NCI-H345 treated with DMSO at 0.1 percent for 48 hours (cell line): ENCODE measurements around the gene DPH7.
"Not testable (repeated sequence)": the region's sequence is repeated elsewhere in the genome, so short reads cannot be mapped to it uniquely, and the experiment has no call there.

Experiments used
- DNase-seq: peaks from one replicate; lab custom pipeline; 2025; ENCODE audit not compliant: unreplicated experiment; lab: John Stamatoyannopoulos, UW

DPH7 gene

DNA sequence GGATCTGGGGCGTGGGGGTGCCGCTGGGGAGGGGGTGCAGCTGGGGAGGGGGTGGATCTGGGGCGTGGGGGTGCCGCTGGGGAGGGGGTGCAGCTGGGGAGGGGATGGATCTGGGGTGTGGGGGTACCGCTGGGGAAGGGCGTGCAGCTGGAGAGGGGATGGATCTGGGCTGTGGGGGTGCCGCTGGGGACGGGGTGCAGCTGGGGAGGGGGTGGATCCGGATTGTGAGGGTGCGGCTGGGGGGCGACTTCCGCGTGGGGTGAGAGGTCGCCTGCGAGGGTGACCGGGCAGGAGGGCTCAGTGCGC is 27.8 kb downstream of the DPH7 start:
- not testable (repeated sequence) for DNase-seq

DNA sequence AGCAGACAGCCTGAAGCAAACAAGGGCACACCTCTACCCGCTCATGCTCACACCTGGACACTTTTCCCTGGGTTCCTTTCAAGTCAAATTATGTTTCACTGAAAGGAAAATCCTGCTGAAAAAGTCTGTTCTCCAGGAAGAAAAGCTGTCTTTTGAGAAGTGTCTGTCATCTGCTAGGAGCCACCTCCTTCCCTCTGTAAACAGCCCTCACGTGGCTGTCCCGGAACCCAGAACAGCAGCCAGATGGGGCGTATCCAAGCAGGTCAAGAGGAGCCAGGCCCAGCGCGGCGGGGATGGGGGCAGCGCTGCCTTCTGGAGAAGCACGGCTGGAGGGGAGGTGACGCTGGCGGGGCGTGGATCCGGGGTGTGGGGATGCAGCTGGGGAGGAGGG is 28.5 kb downstream of the DPH7 start, which contains the start of gene PNPLA7:
Gene PNPLA7 (minus strand): TSS at position 172 of the 391 bp plus-strand sequence. CDS start 205 bp downstream, outside the sequence.
- DNase-seq, result peak; percentile 50

DNA sequence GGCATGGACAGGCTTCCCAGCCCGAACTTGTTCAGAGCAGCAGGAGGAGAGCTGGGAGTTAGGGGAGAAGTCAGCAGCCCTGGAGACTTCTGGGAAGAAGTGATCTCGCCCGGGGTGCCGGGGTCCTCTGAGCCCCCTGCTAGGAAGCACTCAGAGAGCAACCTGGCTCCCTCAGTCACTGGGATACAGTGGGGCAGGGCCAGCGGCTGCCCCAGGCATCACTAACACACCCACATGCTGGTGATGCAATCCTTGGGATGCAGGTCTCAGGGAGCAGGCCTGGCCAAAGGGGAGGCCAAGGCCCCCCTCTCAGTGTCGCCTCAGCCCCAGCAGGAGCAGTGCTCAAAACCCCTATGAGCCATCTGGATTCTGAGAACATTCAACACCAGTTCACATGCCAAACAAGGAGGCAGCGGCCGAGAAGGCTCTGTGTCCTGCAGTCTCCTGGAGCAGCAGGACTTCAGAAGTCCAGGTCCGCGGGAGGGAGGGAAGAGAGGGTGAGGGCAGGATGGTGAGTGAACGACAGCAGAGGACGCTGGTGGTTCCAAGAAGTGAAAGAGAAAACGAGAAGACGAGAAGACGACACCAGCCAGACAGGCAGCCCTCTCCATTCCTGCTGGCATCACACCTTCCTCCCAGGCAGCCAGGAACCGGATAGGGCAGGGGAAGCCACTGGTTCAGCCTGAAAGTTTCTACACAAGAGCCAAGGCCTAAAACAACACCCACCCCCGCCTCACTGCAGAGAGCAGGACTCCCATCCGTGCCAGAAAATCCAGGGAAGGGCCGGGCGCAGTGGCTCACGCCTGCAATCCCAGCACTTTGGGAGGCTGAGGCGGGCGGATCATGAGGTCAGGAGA is 30.8 kb downstream of the DPH7 start:
- DNase-seq, result no peak

DNA sequence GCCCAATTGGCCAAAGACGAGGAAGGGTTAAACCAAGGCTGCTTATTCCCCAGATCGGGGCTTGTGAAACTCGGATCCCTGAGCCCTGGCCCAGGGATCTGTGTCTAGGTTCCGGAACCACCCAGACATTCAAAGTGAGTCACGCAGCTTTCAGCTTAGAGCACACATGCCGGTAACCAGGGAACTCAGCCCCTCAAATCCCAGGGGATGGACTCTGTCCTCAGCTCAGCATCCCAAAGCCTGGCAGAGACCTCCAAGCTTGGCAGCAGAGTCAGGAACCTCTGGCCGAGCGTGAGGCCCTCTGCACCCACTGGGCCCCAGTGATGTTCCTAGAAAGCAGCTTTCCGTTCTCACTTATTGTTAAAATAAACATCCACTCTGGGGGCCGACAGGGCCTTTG is 33.6 kb downstream of the DPH7 start:
- no peak for DNase-seq

DNA sequence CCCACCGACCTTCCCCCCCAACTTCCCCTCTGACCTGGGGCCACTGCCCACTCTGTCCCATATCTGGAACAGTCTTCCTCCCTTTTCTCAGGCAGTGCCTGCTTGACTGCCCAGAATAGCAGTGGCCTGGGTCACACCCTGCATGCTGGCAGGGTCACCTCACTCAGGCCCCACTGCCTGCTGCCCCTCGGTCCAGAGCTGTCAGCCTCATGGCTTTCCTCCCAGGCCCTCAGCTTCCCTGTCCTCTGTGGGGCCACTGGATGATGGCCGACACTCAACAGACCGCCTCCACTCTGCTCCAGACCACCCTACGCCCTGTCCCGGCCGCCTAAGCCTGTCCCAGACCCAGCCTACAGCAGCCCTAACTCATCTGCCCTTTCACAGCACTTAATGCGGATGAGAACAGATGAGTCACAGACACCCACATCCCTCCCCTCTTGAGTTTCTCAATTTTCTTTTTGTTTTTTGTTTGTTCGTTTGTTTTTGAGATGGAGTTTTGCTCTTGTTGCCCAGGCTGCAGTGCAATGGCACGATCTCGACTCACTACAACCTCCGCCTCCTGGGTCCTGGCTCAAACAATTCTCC is 34.5 kb downstream of the DPH7 start:
- DNase-seq, result no peak

DNA sequence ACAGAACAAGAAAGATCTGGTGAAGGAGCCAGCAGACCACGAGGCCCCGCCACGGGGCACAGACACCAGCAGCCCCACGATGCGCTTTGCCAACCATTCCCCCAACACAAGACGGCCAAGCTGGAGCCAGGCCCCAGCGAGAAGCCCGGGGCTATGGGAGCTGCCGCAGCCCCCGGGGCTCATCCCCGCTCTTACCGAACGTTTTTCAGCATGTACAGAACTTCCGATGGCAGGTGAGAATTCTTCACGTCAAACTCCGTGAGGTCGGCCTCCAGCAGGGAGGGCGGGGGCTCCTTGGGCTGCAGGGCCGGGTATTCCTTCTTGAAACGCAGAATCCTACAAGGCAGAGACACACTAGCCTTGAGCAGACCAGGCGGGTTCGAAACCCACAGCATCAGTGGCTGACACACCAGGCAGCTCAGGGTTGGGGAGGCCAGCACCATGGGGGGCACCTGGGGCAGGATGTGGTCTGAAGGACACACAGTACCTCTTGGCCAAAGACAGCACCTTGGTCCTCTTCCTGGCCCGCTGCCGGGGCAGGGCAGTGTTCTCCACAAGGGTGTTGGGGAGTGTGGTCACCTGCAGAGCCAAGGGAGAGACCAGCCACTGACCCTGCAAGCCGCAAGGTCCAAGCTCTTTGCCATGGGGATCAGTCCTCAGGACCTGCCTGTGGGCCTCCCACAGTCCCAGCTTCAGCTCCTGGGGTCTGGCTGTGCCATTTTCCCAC is 35.3 kb downstream of the DPH7 start:
- DNase-seq, result no peak

DNA sequence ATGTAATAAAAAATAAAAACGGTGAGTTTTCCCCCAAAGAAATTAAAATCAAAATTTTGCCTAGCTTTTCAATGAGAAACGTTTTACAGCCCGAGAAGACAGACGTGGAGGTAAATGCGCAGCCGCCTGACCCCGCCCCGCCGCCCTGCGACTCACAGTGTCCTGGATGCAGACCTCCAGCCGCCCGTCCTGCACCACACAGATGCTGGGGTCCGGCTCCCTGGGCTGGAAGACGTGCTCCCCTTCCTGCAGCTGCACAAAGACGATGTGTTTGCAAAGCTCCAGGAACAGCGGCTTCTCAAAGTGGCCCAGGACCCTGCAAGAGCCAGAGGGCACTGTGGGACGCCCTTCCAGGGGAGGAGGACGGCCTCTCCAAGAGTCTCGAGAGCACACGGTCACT is 36.2 kb downstream of the DPH7 start:
- no peak for DNase-seq

DNA sequence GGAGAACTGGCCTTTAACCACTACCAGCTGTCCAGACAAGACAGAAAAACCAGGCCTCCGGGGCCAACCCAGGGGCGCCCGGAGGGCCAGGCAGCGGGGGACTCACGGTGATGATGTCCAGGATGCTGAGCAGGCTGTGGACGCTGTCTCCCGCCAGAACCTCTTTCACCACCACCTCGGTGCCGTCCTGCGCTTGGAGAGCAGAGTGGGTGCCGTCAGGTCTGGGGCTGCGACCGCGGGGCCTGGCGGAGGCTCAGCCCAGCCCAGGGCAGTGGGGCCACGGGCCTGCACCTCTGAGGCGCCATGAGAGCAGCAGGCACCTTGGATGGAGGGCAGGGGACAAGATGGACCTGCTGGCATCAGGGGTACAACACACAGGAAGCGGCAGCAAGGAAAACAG is 38.2 kb downstream of the DPH7 start:
- no peak for DNase-seq

DNA sequence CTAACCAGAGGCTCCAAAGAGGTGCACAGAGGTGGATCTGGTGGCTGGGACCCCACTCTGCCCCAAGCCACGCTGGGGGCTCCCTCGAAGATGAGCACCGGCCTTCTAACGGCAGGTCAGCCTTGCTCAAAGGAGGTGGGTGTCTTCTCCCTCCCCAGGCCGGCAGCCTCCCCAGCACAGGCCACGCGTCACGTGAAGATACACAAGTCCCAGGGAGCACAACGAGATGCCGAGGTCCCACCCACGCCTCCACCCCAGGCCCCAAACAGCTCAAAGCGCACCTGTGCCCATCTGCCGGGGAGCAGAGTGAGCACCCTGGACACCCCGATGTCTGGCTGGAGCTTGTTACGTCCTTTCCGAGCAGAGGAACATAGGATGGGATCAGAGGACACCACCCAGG is 40.7 kb downstream of the DPH7 start:
- DNase-seq, result no peak

DNA sequence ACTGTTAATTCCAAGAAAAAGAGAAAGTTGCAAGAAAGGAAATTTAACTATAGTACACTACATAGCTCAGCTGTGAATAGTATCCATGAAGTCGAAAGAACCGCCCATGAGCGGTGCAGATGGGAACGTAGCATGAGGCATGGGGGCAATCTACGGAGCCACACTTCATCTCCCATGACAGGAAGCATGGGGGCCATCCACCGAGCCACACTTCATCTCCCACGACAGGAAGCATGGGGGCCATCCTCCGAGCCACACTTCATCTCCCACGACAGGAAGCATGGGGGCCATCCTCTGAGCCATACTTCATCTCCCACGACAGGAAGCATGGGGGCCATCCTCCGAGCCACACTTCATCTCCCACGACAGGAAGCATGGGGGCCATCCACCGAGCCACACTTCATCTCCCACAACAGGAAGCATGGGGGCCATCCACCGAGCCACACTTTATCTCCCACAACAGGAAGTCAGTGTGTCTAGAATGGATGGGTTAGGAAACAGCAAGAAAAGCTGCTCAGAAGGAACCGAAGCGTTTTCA is 42.1 kb downstream of the DPH7 start:
- not testable (repeated sequence) for DNase-seq

DNA sequence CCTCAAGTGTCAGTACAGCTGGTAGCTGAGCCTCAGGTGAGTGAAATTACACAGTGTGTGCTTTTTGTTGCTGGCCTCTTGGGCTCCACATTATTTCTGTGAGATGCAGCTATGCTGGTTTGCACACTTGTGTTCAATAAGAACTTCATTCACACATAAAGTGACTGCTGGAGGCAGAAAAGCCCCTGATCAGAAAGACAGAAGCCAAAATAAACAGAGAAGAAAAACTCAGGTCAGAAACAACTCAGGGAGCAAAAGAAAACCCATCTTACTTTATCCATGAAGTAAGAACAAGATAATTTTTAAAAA is 43.7 kb downstream of the DPH7 start:
- DNase-seq, result no peak

DNA sequence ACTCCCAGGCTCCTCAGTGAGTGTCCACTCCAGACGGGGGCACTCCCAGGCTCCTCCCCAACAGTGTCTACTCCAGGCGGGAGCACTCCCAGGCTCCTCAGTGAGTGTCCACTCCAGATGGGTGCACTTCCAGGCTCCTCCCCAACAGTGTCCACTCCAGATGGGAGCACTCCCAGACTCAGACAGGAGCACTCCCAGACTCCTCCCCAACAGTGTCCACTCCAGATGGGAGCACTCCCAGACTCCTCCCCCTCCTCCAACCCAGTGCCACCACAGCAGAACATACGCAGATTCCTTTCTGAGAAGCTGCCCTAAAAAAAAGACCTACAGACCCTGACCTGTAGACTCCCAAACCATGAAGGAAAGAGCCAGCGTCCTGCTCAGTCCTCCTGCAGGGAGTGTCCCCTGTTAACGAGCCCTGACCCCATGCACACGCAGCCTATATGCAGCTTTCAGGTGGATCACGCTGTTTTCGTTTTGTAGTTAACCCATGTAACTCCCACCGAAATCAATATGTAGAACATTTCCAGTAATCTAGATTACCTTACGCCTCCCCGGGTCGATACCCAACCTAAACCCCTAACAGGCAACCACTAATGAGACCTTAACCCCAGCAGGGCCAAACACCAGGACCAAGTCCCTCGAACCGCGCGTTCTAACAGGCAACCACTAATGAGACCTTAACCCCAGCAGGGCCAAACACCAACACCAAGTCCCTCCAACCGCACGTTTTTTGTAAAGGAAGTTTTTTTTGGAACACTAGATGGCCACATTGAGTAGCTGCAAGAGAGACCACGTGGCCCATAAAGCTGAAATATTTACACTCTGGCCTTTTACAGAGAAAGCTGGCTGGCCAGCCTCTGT is 44.2 kb downstream of the DPH7 start:
- DNase-seq, result peak; percentile 58

DNA sequence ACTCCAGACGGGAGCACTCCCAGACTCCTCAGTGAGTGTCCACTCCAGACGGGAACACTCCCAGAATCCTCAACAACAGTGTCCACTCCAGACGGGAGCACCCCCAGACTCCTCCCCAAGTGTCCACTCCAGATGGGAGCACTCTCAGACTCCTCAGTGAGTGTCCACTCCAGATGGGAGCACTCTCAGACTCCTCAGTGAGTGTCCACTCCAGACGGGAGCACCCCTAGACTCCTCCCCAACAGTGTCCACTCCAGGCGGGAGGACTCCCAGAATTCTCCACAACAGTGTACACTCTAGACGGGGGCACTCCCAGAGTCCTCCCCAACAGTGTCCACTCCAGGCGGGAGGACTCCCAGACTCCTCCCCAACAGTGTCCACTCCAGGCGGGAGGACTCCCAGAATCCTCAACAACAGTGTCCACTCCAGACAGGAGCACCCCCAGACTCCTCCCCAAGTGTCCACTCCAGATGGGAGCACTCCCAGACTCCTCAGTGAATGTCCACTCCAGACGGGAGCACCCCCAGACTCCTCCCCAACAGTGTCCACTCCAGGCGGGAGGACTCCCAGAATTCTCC is 45.7 kb downstream of the DPH7 start:
- not testable (repeated sequence) for DNase-seq

DNA sequence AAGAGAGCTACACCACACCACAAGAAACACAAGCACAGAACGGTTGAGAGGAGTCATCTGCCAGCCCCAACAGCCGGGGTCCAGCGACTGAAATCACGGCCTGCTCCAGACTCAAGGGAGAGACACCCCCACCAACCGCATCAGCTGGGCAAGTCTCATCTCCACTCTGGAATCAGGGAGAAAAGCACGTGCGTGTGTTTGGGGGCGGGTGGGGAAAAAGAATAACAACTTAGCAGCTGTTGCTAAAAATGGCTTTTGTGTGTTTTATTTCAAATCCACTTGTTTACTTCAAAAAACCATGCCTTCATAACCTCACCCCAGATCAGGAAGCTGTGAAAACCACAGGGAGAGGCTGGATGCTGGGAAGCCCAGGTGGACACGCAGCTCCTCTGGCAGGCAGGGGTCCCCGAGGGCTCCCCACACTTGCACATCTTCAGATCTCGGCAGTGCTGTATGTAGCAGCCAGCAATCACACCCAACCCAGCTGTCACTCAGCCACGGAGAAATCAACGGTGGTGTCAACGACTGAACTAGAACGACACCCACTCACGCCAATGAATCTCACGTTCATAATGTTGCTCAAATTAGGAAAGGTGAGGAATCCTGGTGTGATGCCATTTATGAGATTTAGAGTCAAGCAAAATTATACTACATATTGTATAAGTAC is 47.5 kb downstream of the DPH7 start:
- DNase-seq, result no peak

DNA sequence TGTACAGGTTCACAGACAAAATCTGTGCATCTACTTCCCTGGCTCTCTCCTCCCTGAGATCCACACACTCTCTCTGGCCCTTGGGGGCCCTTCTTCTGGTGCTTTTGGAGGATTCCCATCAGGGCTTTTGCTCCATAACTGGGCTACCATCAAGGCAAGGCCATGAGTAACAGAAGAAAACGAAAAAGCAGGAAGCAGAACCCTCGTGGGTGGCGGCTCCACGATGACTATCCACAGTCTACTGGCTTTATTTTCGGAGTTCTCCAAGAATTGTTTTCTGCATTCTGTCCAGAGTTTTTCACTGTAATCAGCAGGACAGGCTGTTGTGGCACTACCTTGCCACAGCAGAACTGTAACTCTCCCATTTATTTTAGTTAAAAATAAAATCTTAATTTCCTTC is 48.4 kb downstream of the DPH7 start:
- no peak for DNase-seq

DNA sequence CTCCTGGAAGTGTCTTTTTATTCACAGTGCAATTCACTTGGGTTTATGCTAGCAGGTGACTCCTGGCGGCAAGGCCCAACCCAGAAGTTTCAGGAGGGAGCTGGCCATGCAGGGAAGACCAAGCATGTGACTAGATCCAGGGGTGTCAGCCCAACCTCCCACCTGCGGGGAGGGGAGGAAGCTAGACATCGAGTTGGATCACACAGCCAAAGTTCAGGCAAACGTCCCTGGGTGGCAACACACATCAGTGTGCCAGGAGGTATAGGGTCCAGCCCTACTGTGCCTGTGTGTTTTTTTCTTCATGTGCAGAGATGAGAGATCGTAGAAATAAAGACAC is 53.8 kb downstream of the DPH7 start:
- DNase-seq, result no peak

DNA sequence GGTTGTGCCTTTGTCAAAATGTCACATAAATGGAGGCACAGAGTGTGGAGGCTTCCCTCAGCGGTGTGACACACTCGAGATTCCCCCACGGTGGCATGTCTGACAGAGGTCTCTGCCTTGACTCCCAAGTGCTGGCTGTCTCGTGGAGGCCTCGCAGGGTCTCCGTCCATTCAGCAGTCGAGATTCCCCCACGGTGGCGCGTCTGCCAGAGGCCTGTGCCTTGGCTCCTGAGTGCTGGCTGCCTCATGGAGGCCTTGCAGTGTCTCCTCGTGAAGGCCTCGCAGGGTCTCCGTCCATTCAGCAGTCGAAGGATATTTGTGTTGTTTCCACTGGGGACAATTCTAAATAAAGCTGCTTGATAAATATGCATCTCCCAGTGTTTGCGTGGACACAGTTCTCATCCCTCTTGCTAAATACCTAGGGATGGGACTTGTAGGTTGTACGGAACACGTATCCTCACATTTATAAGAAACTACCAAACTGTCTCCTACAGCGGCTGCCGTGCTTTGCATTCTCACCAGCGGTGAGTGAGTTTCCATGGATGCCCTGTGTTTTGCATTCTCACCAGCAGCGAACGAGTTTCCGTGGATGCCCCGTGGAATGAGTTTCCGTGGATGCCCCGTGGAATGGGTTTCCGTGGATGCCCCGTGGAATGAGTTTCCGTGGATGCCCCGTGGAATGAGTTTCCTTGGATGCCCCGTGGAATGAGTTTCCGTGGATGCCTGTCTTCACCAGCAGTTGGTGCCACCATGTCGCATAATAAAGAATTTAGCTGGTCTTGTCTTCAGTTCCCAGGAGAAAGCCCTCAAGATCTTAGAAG is 54.4 kb downstream of the DPH7 start:
- DNase-seq, result no peak

DNA sequence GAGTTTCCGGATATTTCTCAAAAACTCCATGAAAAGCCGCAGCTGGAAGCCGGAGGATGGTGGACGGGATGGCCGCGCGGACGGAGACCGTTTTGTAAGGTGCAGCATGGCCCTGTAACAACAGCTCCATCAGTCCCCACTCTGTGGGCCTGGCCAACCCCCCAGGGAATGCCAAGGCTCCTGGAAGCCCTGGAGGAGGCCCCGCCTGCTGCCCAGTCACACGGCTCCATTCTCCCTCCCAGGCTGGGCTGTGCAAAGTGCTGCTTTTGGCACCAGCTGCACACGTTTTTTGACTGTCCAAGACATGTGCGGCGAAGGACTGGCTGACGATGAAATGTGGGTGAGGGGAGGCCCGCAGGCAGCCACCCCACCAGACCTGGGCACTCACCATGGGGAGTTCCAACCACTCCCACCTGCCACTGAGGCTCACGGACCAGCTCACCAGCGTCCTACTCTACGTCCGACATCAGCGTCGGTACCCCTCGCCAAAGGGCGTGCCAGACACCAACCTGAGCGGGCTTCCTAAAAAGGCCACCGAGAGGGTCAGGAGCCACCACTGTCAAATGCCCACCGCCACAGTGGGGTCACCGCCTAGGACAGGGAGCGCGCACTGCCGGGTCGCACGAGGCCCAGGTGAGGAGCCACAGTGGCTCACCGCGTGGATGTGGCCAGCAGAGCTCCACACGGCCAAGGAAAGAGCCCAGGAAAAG is 55.8 kb downstream of the DPH7 start:
- no peak for DNase-seq
